HepG2 (cell line): ENCODE measurements around the gene TTC19. TPM values are rescaled to one million over a fixed set of nuclear protein-coding genes. Genes with fewer than 3 reads are reported as not detected.

Source experiments
- ETV5 ChIP-seq: IDR thresholded peaks from 2 replicates; pipeline ENCODE4 v1.6.1; 2018; ENCODE audit warnings: missing biosample characterization, missing genetic modification reagents, inconsistent platforms, borderline replicate concordance
- FOSL1 ChIP-seq: sonication (generic); formaldehyde crosslinking; IDR thresholded peaks from 2 replicates; pipeline ENCODE4 v1.9.0; 2021; ENCODE audit warnings: missing genetic modification reagents, borderline replicate concordance
- GMEB1 ChIP-seq: sonication (generic); formaldehyde crosslinking; IDR thresholded peaks from 2 replicates; pipeline ENCODE4 v1.5.1; 2020; ENCODE audit warnings: missing genetic modification reagents, mild to moderate bottlenecking, borderline replicate concordance
- HNRNPL ChIP-seq: fragments of 200-400 bp; formaldehyde crosslinking; IDR thresholded peaks from 2 replicates; pipeline ENCODE4 v1.6.1; 2017; ENCODE audit warnings: mild to moderate bottlenecking, low read depth, low read length
- IKZF5 ChIP-seq: IDR thresholded peaks from 2 replicates; pipeline ENCODE4 v1.6.1; 2018; ENCODE audit warnings: missing genetic modification reagents, mild to moderate bottlenecking, missing compliant biosample characterization
- MAFF ChIP-seq: IDR thresholded peaks from 2 replicates; pipeline ENCODE4 v1.6.1; 2011; ENCODE audit warnings: low read depth, low read length, improper control_type of control experiment
- NFIB ChIP-seq: sonication (generic); formaldehyde crosslinking; IDR thresholded peaks from 2 replicates; pipeline ENCODE4 v1.9.0; 2021; ENCODE audit warnings: missing genetic modification reagents, mild to moderate bottlenecking, borderline replicate concordance
- TCF12 ChIP-seq, 2 experiments: fragments of 450-650 bp in 1 of 2; sonication (generic) in 1 of 2; formaldehyde crosslinking in 1 of 2; IDR thresholded peaks; 2 replicates each; pipeline versions ENCODE4 v1.6.1 to v1.8.0; 2017 to 2022; ENCODE audit warnings: antibody characterized with exemption in 1 of 2, mild to moderate bottlenecking in 1 of 2, missing genetic modification reagents in 1 of 2, moderate library complexity in 1 of 2
- TP53 ChIP-seq: sonication (generic); formaldehyde crosslinking; conservative IDR thresholded peaks from 2 replicates; pipeline ENCODE4 v1.4.0; 2020; ENCODE audit warnings: missing genetic modification reagents
- ZNF124 ChIP-seq: sonication (generic); formaldehyde crosslinking; IDR thresholded peaks from 2 replicates; pipeline ENCODE4 v1.4.0; 2020; ENCODE audit warnings: missing genetic modification reagents
- ZNF326 ChIP-seq: sonication (generic); formaldehyde crosslinking; IDR thresholded peaks from 2 replicates; pipeline ENCODE4 v1.4.0; 2020; ENCODE audit warnings: missing genetic modification reagents, borderline replicate concordance
- ZNF629 ChIP-seq: sonication (generic); formaldehyde crosslinking; conservative IDR thresholded peaks from 2 replicates; pipeline ENCODE4 v1.5.0; 2020; ENCODE audit warnings: missing genetic modification reagents
- ZNF768 ChIP-seq: sonication (generic); formaldehyde crosslinking; IDR thresholded peaks from 2 replicates; pipeline ENCODE4 v1.4.0; 2020; ENCODE audit warnings: missing genetic modification reagents
- polyA plus RNA-seq, 8 experiments: library from polyadenylated mRNA; depleted of rRNA in 3 of 8; stranded (reverse) in 7 of 8; unstranded in 1 of 8; fragments of >200 nt; fragmentation: Illumina TruSeq in 4 of 8; extraction: Trizol in 4 of 8; gene quantifications; 2 replicates each; pipeline versions ENCODE4 v1.2.1 to v1.2.3, GENCODE V29; 2011 to 2016; ENCODE audit warnings: low read depth in 4 of 8, missing spikeins in 1 of 8, mixed read lengths in 1 of 8; ENCODE audit not compliant: insufficient read depth in 1 of 8
- total RNA-seq, 5 experiments: library from RNA; depleted of rRNA; stranded (reverse); fragments of >200 nt; fragmentation: Illumina TruSeq; extraction: Trizol; gene quantifications; 2 replicates each; pipeline ENCODE4 v1.2.3, GENCODE V29; 2016; ENCODE audit warnings: low read depth in 1 of 5
- TF ChIP-seq, protein P1 (sequence below): IDR thresholded peaks from 2 replicates; pipeline ENCODE4 v1.4.0; 2020; ENCODE audit warnings: mild to moderate bottlenecking, missing genetic modification reagents
- TF ChIP-seq, protein P2 (sequence below), 2 experiments: sonication (generic) in 1 of 2; formaldehyde crosslinking in 1 of 2; IDR thresholded peaks; 2 replicates each; pipeline versions ENCODE4 v1.5.1 to v1.6.1; 2011 to 2020; ENCODE audit warnings: borderline replicate concordance in 1 of 2, low read depth in 1 of 2, low read length in 1 of 2, mild to moderate bottlenecking in 1 of 2, missing genetic modification reagents in 1 of 2, moderate library complexity in 1 of 2

Gene TTC19
- total and polyA plus RNA-seq, 2 of the 13 experiments (the other 11 are each of a cell fraction or from before 2014, with no cell fraction given), result 4.4 to 24.3 TPM

DNA sequence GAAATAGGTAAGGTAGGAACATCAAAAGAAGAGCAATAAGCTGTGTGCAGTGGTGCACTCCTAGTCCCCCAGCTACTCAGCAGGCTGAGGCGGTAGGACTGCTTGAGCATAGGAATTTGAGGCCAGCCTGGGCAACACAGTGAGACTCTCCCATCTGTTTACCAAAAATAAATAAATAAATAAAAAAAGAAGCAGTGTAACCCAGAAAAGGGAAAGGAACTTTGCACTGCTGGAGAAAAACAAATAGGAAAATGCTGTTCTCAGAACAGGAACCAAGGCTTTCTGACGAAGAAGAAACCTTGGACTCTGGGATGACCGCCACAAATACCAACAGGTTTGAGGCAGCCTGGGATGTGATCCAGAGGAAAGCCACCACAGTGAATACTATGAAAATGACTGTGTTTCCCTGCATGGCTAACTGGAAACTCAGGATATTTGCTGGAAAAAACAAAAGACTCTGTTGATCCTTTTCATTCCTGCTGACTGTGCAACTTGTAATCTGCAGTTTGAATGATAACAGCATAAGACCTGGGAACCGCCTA, 41.2 kb downstream of the TTC19 start (continued):
- 0 out of 2 replicates have a peak, but pooled peaks have one; percentile 53 for TF ChIP-seq ZNF124 (CRISPR knock-in tag)
- TF ChIP-seq, protein P1, sequence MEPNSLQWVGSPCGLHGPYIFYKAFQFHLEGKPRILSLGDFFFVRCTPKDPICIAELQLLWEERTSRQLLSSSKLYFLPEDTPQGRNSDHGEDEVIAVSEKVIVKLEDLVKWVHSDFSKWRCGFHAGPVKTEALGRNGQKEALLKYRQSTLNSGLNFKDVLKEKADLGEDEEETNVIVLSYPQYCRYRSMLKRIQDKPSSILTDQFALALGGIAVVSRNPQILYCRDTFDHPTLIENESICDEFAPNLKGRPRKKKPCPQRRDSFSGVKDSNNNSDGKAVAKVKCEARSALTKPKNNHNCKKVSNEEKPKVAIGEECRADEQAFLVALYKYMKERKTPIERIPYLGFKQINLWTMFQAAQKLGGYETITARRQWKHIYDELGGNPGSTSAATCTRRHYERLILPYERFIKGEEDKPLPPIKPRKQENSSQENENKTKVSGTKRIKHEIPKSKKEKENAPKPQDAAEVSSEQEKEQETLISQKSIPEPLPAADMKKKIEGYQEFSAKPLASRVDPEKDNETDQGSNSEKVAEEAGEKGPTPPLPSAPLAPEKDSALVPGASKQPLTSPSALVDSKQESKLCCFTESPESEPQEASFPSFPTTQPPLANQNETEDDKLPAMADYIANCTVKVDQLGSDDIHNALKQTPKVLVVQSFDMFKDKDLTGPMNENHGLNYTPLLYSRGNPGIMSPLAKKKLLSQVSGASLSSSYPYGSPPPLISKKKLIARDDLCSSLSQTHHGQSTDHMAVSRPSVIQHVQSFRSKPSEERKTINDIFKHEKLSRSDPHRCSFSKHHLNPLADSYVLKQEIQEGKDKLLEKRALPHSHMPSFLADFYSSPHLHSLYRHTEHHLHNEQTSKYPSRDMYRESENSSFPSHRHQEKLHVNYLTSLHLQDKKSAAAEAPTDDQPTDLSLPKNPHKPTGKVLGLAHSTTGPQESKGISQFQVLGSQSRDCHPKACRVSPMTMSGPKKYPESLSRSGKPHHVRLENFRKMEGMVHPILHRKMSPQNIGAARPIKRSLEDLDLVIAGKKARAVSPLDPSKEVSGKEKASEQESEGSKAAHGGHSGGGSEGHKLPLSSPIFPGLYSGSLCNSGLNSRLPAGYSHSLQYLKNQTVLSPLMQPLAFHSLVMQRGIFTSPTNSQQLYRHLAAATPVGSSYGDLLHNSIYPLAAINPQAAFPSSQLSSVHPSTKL (CRISPR knock-in tag), result peak; percentile 86
- no peak for TF ChIP-seq TP53 (CRISPR knock-in tag)
- no peak for TF ChIP-seq ZNF768
- no peak for TF ChIP-seq NFIB (CRISPR knock-in tag)
- TF ChIP-seq ETV5, result peak; percentile 59; the same call in 1 of the 2 replicates
- TF ChIP-seq MAFF, result peak; percentile 100
- TF ChIP-seq, protein P2, sequence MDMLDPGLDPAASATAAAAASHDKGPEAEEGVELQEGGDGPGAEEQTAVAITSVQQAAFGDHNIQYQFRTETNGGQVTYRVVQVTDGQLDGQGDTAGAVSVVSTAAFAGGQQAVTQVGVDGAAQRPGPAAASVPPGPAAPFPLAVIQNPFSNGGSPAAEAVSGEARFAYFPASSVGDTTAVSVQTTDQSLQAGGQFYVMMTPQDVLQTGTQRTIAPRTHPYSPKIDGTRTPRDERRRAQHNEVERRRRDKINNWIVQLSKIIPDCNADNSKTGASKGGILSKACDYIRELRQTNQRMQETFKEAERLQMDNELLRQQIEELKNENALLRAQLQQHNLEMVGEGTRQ (IDR thresholded peaks at IDR 0.05; ENCODE audit: low read depth, low read length), result no peak
- TF ChIP-seq, protein P2 (CRISPR knock-in tag; IDR thresholded peaks at IDR 0.05; ENCODE audit: borderline replicate concordance), result peak; percentile 20; the same call in 1 of the 2 replicates
- TF ChIP-seq FOSL1 (CRISPR knock-in tag), result no peak
- TF ChIP-seq GMEB1, result 0 out of 2 replicates have a peak, but pooled peaks have one; percentile 5
- TF ChIP-seq ZNF629, result 0 out of 2 replicates have a peak, but pooled peaks have one; percentile 7
- no peak for TF ChIP-seq HNRNPL
- TF ChIP-seq ZNF326 (CRISPR knock-in tag), result no peak
- peak; percentile 69 for TF ChIP-seq IKZF5 (CRISPR knock-in tag)
- TF ChIP-seq TCF12 (IDR thresholded peaks at IDR 0.05), result no peak
- TF ChIP-seq TCF12 (CRISPR knock-in tag; IDR thresholded peaks at IDR 0.05), result no peak
